ENCODE data around the gene FAM240A.

Gene FAM240A

GRCh38 chr3:46655271-46655670 is 42.9 kb downstream of the FAM240A start:
- DNase-seq (ENCODE audit: low read depth) = no peak
- H3K4me3 ChIP-seq (ENCODE audit: low read depth, low read length) = no peak overlapping the region
- no peak for TF ChIP-seq CTCF (IDR thresholded peaks at IDR 0.05; ENCODE audit: insufficient read depth, low read depth, low read length, missing control alignments)

- no peak for DNase-seq (ENCODE audit: low read depth)
- no peak for TF ChIP-seq CTCF (IDR thresholded peaks at IDR 0.05; ENCODE audit: insufficient read depth, low read depth, low read length, missing control alignments)
- H3K4me3 ChIP-seq (ENCODE audit: low read depth, low read length) = no peak overlapping the region
Observed at GRCh38 chr3:46656778-46657556, 44.6 kb downstream of the FAM240A start.

GRCh38 chr3:46659285-46659684 is 47.0 kb downstream of the FAM240A start:
- H3K4me3 ChIP-seq (ENCODE audit: low read depth, low read length) = no peak overlapping the region
- no peak for TF ChIP-seq CTCF (IDR thresholded peaks at IDR 0.05; ENCODE audit: insufficient read depth, low read depth, low read length, missing control alignments)
- no peak for DNase-seq (ENCODE audit: low read depth)

GRCh38 chr3:46660003-46660402 is 47.7 kb downstream of the FAM240A start:
- no peak overlapping the region for H3K4me3 ChIP-seq (ENCODE audit: low read depth, low read length)
- TF ChIP-seq CTCF (IDR thresholded peaks at IDR 0.05; ENCODE audit: insufficient read depth, low read depth, low read length, missing control alignments) = no peak
- no peak for DNase-seq (ENCODE audit: low read depth)

- no peak for TF ChIP-seq CTCF (IDR thresholded peaks at IDR 0.05; ENCODE audit: insufficient read depth, low read depth, low read length, missing control alignments)
- DNase-seq (ENCODE audit: low read depth) = no peak
- H3K4me3 ChIP-seq (ENCODE audit: low read depth, low read length) = no peak overlapping the region
Observed at GRCh38 chr3:46660543-46661523, 48.5 kb downstream of the FAM240A start.

GRCh38 chr3:46661776-46662766 is 49.7 kb downstream of the FAM240A start:
- H3K4me3 ChIP-seq (ENCODE audit: low read depth, low read length) = no peak overlapping the region
- DNase-seq (ENCODE audit: low read depth) = no peak
- no peak for TF ChIP-seq CTCF (IDR thresholded peaks at IDR 0.05; ENCODE audit: insufficient read depth, low read depth, low read length, missing control alignments)
